Mesendoderm (in vitro differentiated cells): Measurements from ENCODE around the gene CFAP20.

Source experiments
- DNase-seq: peaks from one replicate; pipeline ENCODE4 v3.0.0; 2013
- H2AK5ac ChIP-seq: 2 replicates; pipeline ENCODE4 v1.6.1; 2013; ENCODE audit warnings: low read length, inconsistent platforms
- H2BK120ac ChIP-seq: 2 replicates; pipeline ENCODE4 v1.6.1; 2013; ENCODE audit warnings: low read depth, mild to moderate bottlenecking, low read length, moderate library complexity, mixed read lengths
- H2BK15ac ChIP-seq: replicated peaks from 2 replicates; pipeline ENCODE4 v1.6.1; 2013; ENCODE audit warnings: low read depth, mild to moderate bottlenecking, moderate library complexity
- H2BK5ac ChIP-seq: 2 replicates; pipeline ENCODE4 v1.6.1; 2013; ENCODE audit warnings: low read length, inconsistent platforms
- H3K18ac ChIP-seq: 2 replicates; pipeline ENCODE4 v1.6.1; 2013; ENCODE audit warnings: mild to moderate bottlenecking, low read length, mixed read lengths
- H3K23ac ChIP-seq: one replicate; pipeline ENCODE4 v1.6.1; 2013; ENCODE audit warnings: low read length
- H3K27ac ChIP-seq: 2 replicates; pipeline ENCODE4 v1.5.1; 2013; ENCODE audit warnings: low read depth, mild to moderate bottlenecking, inconsistent platforms, low read length, moderate library complexity
- H3K27me3 ChIP-seq: 2 replicates; pipeline ENCODE4 v1.6.1; 2013; ENCODE audit warnings: low read length, control low read depth, mild to moderate bottlenecking, inconsistent platforms; ENCODE audit not compliant: insufficient read depth, poor library complexity
- H3K36me3 ChIP-seq: 2 replicates; pipeline ENCODE4 v1.6.1; 2013; ENCODE audit warnings: low read length, inconsistent platforms; ENCODE audit not compliant: control insufficient read depth, insufficient read depth
- H3K4ac ChIP-seq: one replicate; pipeline ENCODE4 v1.6.1; 2013; ENCODE audit warnings: low read depth, mild to moderate bottlenecking, low read length, moderate library complexity
- H3K4me1 ChIP-seq: 2 replicates; pipeline ENCODE4 v1.6.1; 2013; ENCODE audit warnings: low read depth, low read length, inconsistent platforms; ENCODE audit not compliant: control insufficient read depth
- H3K4me2 ChIP-seq: 2 replicates; pipeline ENCODE4 v1.6.1; 2013; ENCODE audit warnings: low read length
- H3K4me3 ChIP-seq: 2 replicates; pipeline ENCODE4 v1.5.1; 2013; ENCODE audit warnings: mild to moderate bottlenecking, low read length
- H3K56ac ChIP-seq: one replicate; pipeline ENCODE4 v1.6.1; 2013; ENCODE audit warnings: low read length
- H3K79me1 ChIP-seq: 2 replicates; pipeline ENCODE4 v1.6.1; 2013; ENCODE audit warnings: low read length, inconsistent platforms
- H3K79me2 ChIP-seq: 2 replicates; pipeline ENCODE4 v1.6.1; 2013; ENCODE audit warnings: mild to moderate bottlenecking, low read length; ENCODE audit not compliant: control insufficient read depth, insufficient read depth
- H3K9ac ChIP-seq: 2 replicates; pipeline ENCODE4 v1.6.1; 2013; ENCODE audit warnings: low read length, inconsistent platforms
- H4K5ac ChIP-seq: one replicate; pipeline ENCODE4 v1.6.1; 2013; ENCODE audit warnings: low read length
- H4K8ac ChIP-seq: one replicate; pipeline ENCODE4 v1.6.1; 2013; ENCODE audit warnings: low read depth, mild to moderate bottlenecking, control low read depth, low read length, moderate library complexity
- WGBS: extraction: QIAGEN DNeasy Blood & Tissue Kit; methylation state at CpG from one replicate; pipeline ENCODE4 v1.1.7; 2013; ENCODE audit warnings: low lambda C conversion rate, missing lambda C conversion rate; ENCODE audit not compliant: insufficient coverage; ENCODE audit errors: extremely low coverage; 5-methylcytosine and 5-hydroxymethylcytosine counted together

The CFAP20 gene

DNA sequence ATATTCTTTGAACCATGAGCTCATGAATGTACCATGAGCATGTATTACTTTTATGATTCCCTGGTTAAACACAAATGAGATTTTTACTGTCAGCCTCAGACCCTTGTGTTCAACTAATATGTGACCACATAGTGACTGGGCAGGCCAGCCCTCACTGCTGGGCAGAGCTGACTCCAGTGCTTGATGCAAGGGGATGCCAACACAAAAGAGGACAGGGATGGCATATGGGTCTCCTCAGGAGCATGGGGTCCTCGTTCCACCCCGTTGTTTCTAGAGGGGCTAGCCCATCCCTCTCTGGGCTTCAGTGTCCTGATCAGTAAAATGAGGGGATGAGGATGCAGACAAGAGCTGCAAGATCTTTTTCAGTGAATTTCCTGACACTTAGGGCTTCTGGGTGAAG, 19.3 kb downstream of the CFAP20 start:
- H3K27me3 ChIP-seq = no peaks in the 10 kb centered on the region
- no peak overlapping the region for H3K4me3 ChIP-seq
- H3K27ac ChIP-seq = no peak overlapping the region
- no peaks in the 10 kb centered on the region for H3K79me2 ChIP-seq
- no peak overlapping the region for H2AK5ac ChIP-seq
- no peak overlapping the region for H3K4me2 ChIP-seq
- H3K4me1 ChIP-seq = no peaks in the 10 kb centered on the region
- H3K56ac ChIP-seq = no peak overlapping the region
- no peak overlapping the region for H2BK120ac ChIP-seq
- H3K4ac ChIP-seq = no peak overlapping the region
- no peak overlapping the region for H4K8ac ChIP-seq
- no peak overlapping the region for H3K18ac ChIP-seq
- DNase-seq = no peak
- H2BK15ac ChIP-seq = no peak overlapping the region
- WGBS = no CpG with 5 or more reads among the region's 2 CpGs
- no peak overlapping the region for H3K23ac ChIP-seq
- H3K36me3 ChIP-seq = peaks cover 5% of the 10 kb centered on the region
- H3K79me1 ChIP-seq = no peaks in the 10 kb centered on the region
- H4K5ac ChIP-seq = no peak overlapping the region
- H2BK5ac ChIP-seq = no peak overlapping the region
- no peak overlapping the region for H3K9ac ChIP-seq

GRCh38 chr16:58109330-58109729, 19.9 kb downstream of the CFAP20 start:
- Histone ChIP-seq H3K18ac (no peak overlapping the region), H3K27me3 (no peaks in the 10 kb centered on the region), H3K4ac (no peak overlapping the region), H3K4me1 (no peaks in the 10 kb centered on the region), H3K23ac (no peak overlapping the region), H3K56ac (no peak overlapping the region), H3K36me3 (peaks cover 3% of the 10 kb centered on the region), H2AK5ac (no peak overlapping the region), H3K27ac (no peak overlapping the region), H4K8ac (no peak overlapping the region), H3K79me1 (no peaks in the 10 kb centered on the region), H4K5ac (no peak overlapping the region), H3K79me2 (no peaks in the 10 kb centered on the region), H3K4me2 (no peak overlapping the region), H2BK120ac (no peak overlapping the region), H2BK15ac (no peak overlapping the region), H3K4me3 (no peak overlapping the region), H2BK5ac (no peak overlapping the region), H3K9ac (no peak overlapping the region)
- no peak for DNase-seq
- WGBS = no CpG with 5 or more reads among the region's 8 CpGs

GRCh38 chr16:58107709-58108108, 21.5 kb downstream of the CFAP20 start:
- Histone ChIP-seq H2BK5ac (no peak overlapping the region), H3K79me1 (no peaks in the 10 kb centered on the region), H3K18ac (no peak overlapping the region), H3K9ac (no peak overlapping the region), H3K27ac (no peak overlapping the region), H2BK15ac (no peak overlapping the region), H3K56ac (no peak overlapping the region), H3K4me2 (no peak overlapping the region), H4K5ac (no peak overlapping the region), H4K8ac (no peak overlapping the region), H3K4me3 (no peak overlapping the region), H3K23ac (no peak overlapping the region), H3K4me1 (no peaks in the 10 kb centered on the region), H2BK120ac (no peak overlapping the region), H2AK5ac (no peak overlapping the region), H3K4ac (no peak overlapping the region), H3K27me3 (no peaks in the 10 kb centered on the region), H3K36me3 (no peaks in the 10 kb centered on the region), H3K79me2 (no peaks in the 10 kb centered on the region)
- no CpG with 5 or more reads among the region's 2 CpGs for WGBS
- DNase-seq = no peak

DNA sequence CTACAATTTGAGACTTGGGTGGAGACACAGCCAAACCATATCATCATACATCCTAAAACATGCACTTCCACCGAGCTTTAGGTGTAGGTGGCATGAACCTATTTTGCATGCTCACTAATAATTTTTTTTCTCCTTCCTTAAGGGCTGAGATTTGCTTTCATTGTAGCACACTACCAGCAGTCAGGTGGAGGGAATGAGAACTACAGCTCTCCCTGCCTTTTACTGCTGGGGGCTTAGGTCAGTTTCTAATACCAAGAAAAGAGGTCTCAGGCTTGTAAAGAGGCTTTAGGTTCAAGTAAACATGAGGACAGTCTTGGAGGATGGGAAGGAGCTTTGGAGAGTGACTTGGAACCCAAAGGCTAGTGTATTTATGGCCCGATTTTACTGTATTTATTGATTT, 22.0 kb downstream of the CFAP20 start:
- Histone ChIP-seq H3K79me2 (no peaks in the 10 kb centered on the region), H3K9ac (no peak overlapping the region), H3K18ac (no peak overlapping the region), H3K79me1 (no peaks in the 10 kb centered on the region), H3K23ac (no peak overlapping the region), H3K27ac (no peak overlapping the region), H3K36me3 (no peaks in the 10 kb centered on the region), H2AK5ac (no peak overlapping the region), H3K56ac (no peak overlapping the region), H2BK15ac (no peak overlapping the region), H3K4me2 (no peak overlapping the region), H2BK120ac (no peak overlapping the region), H3K4me3 (no peak overlapping the region), H4K8ac (no peak overlapping the region), H4K5ac (no peak overlapping the region), H3K27me3 (no peaks in the 10 kb centered on the region), H3K4ac (no peak overlapping the region), H2BK5ac (no peak overlapping the region), H3K4me1 (no peaks in the 10 kb centered on the region)
- no CpG with 5 or more reads among the region's 2 CpGs for WGBS
- peak; percentile 43 for DNase-seq

- WGBS = no CpG with 5 or more reads among the region's 1 CpG
Measured at GRCh38 chr16:58105631-58106030, 23.6 kb downstream of the CFAP20 start.

GRCh38 chr16:58102665-58103392, 26.4 kb downstream of the CFAP20 start:
- H3K4me1 ChIP-seq = no peaks in the 10 kb centered on the region
- no peak overlapping the region for H4K5ac ChIP-seq
- no peak overlapping the region for H3K4ac ChIP-seq
- no peaks in the 10 kb centered on the region for H3K79me2 ChIP-seq
- H3K56ac ChIP-seq = peak overlapping the region; percentile 7
- H3K27me3 ChIP-seq = no peaks in the 10 kb centered on the region
- no CpG with 5 or more reads among the region's 15 CpGs for WGBS
- H3K9ac ChIP-seq = no peak overlapping the region
- H2AK5ac ChIP-seq = no peak overlapping the region
- no peak overlapping the region for H3K18ac ChIP-seq
- DNase-seq = no peak
- no peaks in the 10 kb centered on the region for H3K36me3 ChIP-seq
- no peak overlapping the region for H2BK15ac ChIP-seq
- H3K27ac ChIP-seq = no peak overlapping the region
- no peaks in the 10 kb centered on the region for H3K79me1 ChIP-seq
- no peak overlapping the region for H3K23ac ChIP-seq
- H4K8ac ChIP-seq = no peak overlapping the region
- no peak overlapping the region for H3K4me2 ChIP-seq
- H2BK5ac ChIP-seq = no peak overlapping the region
- H2BK120ac ChIP-seq = no peak overlapping the region
- no peak overlapping the region for H3K4me3 ChIP-seq

More at GRCh38 chr16:58105631-58106030, 23.6 kb downstream of the CFAP20 start:
- no peaks in the 10 kb centered on the region for H3K4me1 ChIP-seq
- no peak overlapping the region for H3K4me3 ChIP-seq
- H3K4me2 ChIP-seq = no peak overlapping the region
- no peak overlapping the region for H2BK120ac ChIP-seq
- no peak overlapping the region for H2AK5ac ChIP-seq
- no peaks in the 10 kb centered on the region for H3K79me2 ChIP-seq
- no peak overlapping the region for H2BK5ac ChIP-seq
- no peak overlapping the region for H3K4ac ChIP-seq
- no peaks in the 10 kb centered on the region for H3K36me3 ChIP-seq
- no peaks in the 10 kb centered on the region for H3K79me1 ChIP-seq
- no peak overlapping the region for H3K9ac ChIP-seq
- H3K27me3 ChIP-seq = no peaks in the 10 kb centered on the region
- H3K56ac ChIP-seq = no peak overlapping the region
- H4K5ac ChIP-seq = no peak overlapping the region
- DNase-seq = peak; percentile 15
- no peak overlapping the region for H3K18ac ChIP-seq
- no peak overlapping the region for H4K8ac ChIP-seq
- no peak overlapping the region for H2BK15ac ChIP-seq
- no peak overlapping the region for H3K23ac ChIP-seq
- no peak overlapping the region for H3K27ac ChIP-seq
